HG02798 (cell line): Measurements from ENCODE around the gene PLIN5.

Experiments used
- ATAC-seq: cut with Tn5 transposase; IDR thresholded peaks from one replicate; pipeline ENCODE4 v1.9.1; 2021; ENCODE audit warnings: mild to moderate bottlenecking; ENCODE audit not compliant: unreplicated experiment, poor library complexity

Gene PLIN5, protein sequence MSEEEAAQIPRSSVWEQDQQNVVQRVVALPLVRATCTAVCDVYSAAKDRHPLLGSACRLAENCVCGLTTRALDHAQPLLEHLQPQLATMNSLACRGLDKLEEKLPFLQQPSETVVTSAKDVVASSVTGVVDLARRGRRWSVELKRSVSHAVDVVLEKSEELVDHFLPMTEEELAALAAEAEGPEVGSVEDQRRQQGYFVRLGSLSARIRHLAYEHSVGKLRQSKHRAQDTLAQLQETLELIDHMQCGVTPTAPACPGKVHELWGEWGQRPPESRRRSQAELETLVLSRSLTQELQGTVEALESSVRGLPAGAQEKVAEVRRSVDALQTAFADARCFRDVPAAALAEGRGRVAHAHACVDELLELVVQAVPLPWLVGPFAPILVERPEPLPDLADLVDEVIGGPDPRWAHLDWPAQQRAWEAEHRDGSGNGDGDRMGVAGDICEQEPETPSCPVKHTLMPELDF

GRCh38 chr19:4534836-4535658 is at the start of gene PLIN5:
PLIN5 (minus strand) TSS chr19:4535224; CDS start chr19:4534074, 1,150 bp downstream.
- no peak for ATAC-seq

- no peak for ATAC-seq
These were observed 49.1 kb upstream of the PLIN5 start for GRCh38 chr19:4583961-4584669.

GRCh38 chr19:4582980-4583842 is 48.2 kb upstream of the PLIN5 start:
- no peak for ATAC-seq

DNA sequence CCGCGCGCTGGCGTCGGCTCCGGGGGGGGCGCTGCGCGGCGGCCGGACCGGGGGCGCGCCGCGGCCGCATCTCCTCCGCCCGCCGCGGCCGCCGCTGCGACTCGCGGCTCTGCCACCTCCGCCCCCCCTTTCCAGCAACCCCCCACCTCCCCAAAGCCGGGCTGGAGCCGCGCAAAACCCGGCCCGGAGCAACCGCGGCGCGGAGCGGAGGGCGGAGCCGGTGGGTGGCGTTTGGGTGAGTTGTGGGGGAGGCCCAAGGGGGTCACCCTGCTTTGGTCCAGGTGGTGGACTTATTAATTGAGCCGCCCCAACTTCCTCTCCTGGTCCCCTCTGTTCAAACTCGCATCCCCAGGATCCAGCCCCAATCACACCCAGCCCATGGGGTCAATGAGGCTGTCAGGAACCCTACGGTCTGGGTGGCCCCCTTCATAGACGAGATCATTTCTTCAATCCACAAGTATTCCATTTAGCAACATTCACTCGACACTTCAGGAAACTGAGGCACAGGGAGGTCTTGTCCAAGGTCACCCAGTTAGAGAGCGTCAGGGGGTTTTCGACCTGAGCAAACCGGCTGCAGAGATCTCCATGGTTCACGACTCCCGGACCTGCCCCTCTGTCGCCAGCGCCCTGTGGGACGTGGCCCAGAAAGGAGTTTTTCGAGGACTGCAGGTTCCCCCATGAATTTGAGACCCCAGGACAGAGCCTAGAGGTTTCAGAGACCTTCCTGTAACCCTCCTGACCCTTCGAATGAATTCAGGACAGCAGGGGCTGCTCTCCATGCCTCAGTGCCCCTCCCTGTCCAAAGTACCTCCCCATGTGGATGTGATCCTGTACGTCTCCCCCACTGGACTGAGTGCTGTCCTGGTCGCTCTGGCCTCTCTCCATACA is 46.9 kb upstream of the PLIN5 start:
- ATAC-seq, result no peak

DNA sequence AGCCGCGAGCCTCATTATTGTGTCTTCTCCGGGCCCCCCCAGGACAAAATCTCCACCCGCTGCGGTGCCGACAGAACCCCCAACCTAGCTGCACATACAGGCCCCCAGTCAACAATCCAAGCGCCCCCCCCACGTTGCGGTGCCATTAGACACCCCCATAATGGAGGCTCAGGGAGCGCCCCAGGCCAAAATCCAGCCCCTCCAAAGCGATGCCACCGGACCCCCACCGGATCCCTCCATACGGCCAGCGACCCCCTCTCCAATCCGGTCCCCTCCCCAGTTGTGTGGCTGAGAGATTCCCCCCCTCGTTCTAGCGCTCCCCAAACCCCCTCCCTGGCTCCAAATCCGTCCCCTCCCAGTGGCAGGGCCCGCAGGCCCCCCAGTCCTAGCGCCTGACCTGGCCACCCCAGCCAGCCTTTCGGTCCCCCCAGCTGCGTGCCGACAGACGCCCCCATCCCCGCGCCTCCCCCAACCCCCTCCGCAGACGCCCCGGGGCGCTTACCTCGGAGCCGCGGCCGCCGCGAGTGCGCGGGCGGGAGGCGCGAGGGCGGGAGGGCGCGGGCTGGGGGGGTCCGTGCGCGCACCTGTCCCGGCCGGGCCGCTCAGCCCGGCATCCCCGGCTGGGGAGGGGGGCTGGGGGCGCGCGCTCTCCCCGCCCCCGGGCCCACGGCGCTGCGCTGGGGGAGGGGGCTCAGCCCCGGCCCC is 46.1 kb upstream of the PLIN5 start:
- ATAC-seq, result no peak

- no peak for ATAC-seq
These were observed 45.2 kb upstream of the PLIN5 start for GRCh38 chr19:4580021-4580901.

DNA sequence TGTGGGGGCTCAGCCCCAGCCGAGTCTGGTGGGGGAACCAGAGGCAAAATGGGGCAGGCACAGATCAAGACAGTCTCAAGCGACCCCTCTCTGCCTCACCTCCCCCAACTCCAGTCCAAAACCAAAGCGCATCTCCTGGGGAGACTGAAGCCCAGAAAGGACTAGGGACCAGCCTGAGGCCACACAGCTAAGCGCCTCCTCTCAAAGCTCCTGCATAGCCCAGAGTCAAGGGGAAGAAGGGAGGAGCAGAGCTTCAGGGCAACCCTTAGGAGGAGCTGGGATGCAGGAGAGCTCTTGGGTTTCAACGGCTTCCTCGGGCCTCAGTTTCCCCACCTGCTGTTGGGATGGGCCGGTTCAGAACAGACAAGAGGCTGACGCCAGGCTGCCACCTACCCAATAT is 44.4 kb upstream of the PLIN5 start:
- ATAC-seq, result no peak

- no peak for ATAC-seq
These were observed 43.7 kb upstream of the PLIN5 start for GRCh38 chr19:4578552-4579248.

GRCh38 chr19:4577020-4577782 is 42.2 kb upstream of the PLIN5 start:
- ATAC-seq, result no peak

DNA sequence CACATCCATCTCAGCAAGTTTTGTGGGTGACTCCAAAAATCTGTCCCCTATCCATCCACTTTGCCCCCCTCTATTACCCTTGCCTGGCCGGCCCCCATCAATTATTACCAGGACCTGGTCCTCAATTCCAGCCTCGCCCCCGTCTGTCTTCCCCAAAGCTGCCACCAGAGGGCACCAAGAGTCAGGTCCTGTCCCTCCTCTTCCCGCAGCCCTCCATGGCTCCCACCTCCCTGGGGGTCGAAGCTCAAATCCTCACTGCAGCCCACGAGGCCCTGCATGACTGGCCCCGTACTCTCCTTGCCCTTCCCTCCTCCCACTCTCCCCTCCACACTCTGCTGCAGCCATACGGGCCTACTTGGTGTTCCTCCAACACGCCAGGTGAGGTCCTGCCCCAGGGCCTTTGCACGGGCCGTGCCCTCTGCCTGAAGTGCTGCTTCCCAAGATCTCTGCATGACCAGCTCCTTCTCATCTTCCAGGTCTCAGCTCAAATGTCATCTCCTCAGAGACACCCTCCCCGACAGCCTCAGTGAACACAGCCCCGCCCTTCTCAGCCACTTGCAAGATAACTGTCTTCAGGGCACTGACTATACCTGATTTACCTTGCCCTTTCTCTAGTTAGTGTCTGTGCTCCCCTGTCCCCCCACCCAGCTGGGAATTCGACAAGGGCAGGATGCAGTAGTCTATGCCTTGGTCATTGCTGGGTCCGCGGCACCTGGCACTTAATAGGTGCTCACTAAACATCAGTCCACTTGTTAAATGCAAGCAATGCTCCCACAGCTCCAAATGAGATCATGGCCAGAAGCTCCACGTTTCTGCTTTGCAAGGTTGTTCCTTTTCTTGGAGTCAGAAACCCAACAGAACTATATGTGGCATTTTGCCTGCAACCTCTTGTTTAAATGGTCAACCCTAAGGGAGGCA is 41.3 kb upstream of the PLIN5 start:
- no peak for ATAC-seq

GRCh38 chr19:4575267-4576015 is 40.4 kb upstream of the PLIN5 start:
- no peak for ATAC-seq

DNA sequence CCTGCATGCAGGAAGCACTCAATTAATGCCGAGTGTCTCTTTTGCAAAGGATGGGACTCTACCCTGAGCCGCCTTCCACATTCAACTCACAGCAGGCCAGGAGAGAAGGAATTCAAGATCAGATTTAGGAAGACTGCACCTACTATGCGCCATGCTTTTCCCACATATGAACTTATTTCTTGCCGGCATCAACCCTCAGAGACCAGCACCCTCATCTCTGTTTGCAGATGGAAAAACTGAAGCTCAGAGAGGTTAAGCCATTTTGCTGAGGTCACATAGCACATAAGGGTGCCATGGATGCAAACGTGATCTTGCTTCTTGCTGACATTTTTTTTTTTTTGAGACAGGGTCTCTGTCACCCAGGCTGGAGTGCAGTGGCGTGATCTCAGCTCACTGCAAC is 38.7 kb upstream of the PLIN5 start:
- ATAC-seq, result no peak

GRCh38 chr19:4571305-4571917 is 36.4 kb upstream of the PLIN5 start:
- no peak for ATAC-seq

DNA sequence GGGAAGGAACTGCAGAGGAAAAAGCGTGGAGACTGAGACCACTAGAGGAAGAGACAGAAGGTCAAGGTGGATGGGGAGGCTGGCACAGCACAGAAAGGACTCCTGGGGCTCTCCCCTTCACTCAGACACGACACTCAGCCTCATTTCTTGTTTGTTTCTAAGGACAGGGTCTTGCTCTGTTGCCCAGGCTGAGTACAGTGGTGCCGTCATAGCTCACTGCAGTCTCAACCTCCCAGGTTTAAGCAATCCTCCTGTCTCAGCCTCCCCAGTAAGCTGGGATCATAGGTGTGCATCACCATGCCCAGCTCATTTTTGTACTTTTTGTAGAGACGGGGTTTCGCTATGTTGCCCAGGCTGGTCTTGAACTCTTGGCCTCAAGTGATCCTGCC is 35.9 kb upstream of the PLIN5 start:
- no peak for ATAC-seq
